Ramos (cell line): ENCODE data around the gene SMAP2.
"Not testable (repeated sequence)": the region's sequence is repeated elsewhere in the genome, so short reads cannot be mapped to it uniquely, and the experiment has no call there.

Experiments used
- in situ Hi-C: fragments of 300-500 bp; cut with MboI; formaldehyde crosslinking; loops from one replicate; pipeline ENCODE4 v1.14.3; 2022; ENCODE audit warnings: low sequenced_read_pairs; ENCODE audit not compliant: unreplicated experiment

The SMAP2 gene

DNA sequence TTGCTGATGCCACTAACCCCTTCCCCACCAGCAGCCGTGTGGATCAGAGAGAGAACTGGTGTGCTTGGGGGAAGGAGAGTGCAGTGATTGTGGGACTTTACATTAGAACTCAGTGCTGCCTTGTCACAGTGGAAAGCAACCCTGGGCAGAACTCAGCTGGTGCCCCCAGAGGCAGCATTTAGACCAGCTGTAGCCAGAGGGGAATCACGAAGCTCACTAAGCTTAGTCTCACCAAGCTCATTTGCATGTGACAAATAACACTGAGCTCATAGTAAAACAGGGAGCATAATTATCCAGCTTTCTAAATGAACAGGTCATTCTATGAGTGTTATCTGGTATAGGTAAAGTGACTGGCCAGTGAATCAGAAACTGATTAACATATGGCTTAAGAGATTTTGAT is 9.8 kb upstream of the SMAP2 start:
- in situ Hi-C loops, result no loop called here

DNA sequence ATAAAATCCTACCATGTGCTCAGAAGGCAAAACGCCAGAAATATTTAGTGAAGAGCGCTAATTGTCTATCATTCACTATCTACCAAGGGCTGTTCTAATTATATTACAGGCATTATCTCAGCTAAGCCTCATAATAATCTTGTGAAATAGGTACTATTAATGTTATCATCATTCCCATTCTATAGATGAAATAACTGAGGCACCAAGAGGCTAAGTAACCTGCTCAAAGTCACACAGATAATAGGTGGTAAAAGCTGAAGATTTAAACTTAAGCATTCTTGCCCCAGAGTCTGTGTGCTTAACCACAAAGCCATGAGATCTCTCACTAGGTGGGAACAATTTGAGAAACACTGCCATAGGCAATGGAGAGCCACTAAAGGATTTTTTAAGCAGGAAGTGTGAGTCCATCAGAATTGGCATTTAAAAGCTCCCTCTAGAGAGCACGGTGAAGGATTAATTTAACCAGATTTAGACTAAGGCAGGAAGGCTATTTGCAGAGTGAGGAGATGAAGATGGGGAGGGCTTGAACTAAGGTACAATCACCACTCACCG is 1.7 kb upstream of the SMAP2 start:
- in situ Hi-C loops, result no loop called here

GRCh38 chr1:40372658-40373322 is 737 bp upstream of the SMAP2 start:
- in situ Hi-C loops, result no loop called here

DNA sequence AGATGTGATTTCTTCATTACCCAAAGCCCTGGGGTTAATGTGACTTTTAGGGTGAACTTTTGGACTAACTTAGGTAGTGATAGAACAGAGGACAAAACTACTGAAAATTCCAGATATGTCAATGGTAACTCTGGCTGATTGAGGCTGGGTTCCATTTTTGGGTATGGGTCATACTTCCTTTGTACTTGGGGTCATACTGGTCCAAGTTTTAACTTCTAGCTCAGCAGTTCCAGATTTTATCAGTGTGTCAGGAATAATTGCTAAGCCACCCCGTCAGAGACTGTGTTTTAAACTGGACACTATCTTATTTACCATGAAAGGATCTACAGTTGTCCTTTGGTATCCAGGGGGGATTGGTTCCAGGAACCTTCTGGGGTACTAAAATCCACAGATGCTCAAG is 4.0 kb downstream of the SMAP2 start:
- in situ Hi-C loops, result no loop called here

DNA sequence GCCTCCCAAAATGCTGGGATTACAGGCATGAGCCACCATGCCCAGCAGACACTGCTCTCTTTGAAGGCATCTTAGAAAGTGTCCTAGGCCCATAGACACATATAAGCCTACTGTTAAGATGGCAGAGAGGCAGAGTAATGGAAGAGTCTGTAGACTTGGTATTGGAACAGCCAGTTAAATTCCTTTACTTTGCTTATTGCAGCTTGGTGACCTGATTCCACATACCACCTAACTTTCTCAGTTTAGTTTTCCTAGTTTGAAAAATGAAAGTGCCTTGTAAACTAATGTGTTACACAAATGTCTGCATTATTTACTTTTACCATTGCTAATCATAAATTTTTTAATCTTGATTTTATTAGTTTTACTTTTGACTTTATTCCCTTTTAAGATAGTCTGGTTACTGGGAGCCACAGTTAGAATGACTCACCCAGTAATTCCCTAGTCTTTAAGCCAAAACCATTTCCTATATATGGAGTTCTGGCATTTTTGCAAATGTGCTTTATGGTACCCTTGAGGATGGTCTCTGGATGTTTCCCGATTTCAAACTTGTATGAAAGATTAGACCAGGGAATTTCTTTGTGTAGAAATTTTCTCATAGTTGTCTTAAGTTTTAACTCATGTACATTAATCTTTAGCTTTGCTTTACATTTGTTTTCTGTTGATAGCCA is 6.4 kb downstream of the SMAP2 start:
- in situ Hi-C loops, result no loop called here

DNA sequence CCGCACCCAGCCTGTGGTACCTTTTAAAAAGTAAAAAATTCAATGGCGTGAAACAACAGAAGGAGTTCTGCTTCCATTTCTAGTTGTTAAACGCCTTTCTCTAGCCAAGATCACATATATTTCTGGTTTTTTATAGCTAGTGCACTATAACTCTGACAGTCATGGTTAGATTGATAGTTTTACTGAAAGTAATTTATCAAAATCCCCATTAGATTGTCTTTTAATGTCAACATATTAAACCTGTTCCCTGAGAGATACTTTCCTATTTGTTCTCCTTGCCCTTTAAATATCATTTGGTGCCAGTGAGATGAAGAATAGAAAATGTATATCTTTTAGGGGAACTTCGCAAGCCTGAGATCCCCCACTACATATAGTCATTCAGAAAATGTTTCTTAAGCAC is 7.3 kb downstream of the SMAP2 start:
- in situ Hi-C loops, result no loop called here

GRCh38 chr1:40381268-40382107 is 8.0 kb downstream of the SMAP2 start:
- in situ Hi-C loops, result no loop called here

- in situ Hi-C loops, result no loop called here
Observed at GRCh38 chr1:40382108-40382460, 8.6 kb downstream of the SMAP2 start.

- in situ Hi-C loops, result no loop called here
Observed at GRCh38 chr1:40382601-40383000, 9.1 kb downstream of the SMAP2 start.

DNA sequence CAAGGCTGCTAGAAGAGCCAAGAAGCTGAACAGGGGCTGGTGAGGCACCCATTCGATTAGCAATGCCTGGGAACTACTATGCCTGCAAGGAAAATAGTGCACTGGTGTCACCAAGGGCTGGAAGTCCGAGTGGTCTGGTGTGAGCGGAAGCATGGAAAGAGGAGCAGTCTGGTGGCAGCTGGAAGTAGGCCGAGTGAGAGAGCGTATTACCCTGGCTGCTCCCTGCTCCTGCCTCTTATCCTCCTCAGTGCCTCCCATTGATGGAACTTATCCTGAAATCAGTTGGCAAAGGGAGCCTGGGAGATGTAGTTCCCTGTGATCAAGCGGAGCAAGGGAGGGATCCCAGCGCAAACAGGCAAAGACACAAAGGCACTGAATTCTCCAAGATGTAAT is 9.6 kb downstream of the SMAP2 start:
- in situ Hi-C loops, result no loop called here

GRCh38 chr1:40383488-40384412 is 10.2 kb downstream of the SMAP2 start:
- in situ Hi-C loops, result no loop called here

DNA sequence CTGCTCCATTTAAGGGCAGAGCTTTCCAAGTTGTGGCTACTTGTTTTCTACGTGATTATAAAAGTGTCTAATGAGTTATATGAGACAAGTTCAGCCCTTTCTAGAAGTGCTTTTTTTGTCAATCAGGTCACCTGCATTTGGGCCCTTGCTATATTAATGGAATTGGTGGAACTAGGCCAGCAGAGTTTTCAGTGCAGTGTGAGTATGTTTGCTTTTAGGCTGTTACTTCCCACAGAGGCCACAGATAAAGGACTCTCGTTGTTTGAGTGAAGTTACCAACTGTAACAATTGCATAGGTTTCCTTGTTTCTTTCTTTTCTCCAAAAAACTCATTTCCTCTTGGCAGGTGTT is 10.9 kb downstream of the SMAP2 start:
- in situ Hi-C loops, result no loop called here

GRCh38 chr1:40384887-40385286 is 11.4 kb downstream of the SMAP2 start:
- in situ Hi-C loops, result no loop called here

DNA sequence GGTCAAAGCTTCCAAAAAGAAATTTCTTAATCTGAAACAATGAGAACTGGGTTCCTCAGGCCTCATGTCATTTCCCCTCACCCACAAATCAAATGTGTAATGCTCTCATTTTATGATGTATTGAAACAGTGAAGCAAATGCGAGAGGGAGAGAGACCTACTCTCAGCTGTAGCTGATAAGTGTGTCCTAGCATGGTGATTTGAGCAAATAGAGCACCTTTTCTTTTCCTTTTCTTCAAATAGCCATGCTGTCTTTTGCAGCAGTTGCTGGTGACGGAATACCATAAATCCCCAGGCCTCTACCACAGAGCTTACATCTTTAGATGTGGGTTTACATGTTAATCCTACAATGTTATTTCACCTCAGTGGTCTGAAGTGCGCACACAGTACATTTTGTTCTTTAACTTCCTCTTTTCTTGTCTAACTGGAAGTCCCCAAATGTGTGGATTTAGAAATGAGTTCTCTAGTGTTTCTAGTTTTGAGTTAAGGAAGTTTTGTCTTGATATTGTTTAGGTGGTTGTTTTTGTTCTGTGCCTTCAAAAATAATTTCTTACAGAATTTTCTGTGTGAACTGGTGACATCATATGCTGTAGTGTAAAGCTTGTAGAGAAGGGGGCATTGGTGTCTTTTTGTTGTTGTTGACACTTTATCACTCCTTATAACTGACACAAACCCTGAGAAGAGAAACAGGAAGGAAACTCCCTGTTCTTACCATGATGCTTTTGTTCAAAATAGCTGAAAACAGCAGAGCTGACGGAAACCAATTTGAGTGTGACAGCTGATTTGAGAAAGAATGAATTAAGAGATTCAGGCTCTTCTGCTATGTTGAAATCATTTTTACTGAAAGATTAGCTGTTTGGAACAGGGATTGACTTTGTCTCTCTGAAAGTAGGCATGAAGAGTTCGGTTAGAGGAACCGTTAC is 12.2 kb downstream of the SMAP2 start:
- in situ Hi-C loops, result no loop called here

- in situ Hi-C loops, result no loop called here
Observed at GRCh38 chr1:40386359-40386723, 12.8 kb downstream of the SMAP2 start.

- in situ Hi-C loops, result no loop called here
Observed at GRCh38 chr1:40386796-40387195, 13.3 kb downstream of the SMAP2 start.

DNA sequence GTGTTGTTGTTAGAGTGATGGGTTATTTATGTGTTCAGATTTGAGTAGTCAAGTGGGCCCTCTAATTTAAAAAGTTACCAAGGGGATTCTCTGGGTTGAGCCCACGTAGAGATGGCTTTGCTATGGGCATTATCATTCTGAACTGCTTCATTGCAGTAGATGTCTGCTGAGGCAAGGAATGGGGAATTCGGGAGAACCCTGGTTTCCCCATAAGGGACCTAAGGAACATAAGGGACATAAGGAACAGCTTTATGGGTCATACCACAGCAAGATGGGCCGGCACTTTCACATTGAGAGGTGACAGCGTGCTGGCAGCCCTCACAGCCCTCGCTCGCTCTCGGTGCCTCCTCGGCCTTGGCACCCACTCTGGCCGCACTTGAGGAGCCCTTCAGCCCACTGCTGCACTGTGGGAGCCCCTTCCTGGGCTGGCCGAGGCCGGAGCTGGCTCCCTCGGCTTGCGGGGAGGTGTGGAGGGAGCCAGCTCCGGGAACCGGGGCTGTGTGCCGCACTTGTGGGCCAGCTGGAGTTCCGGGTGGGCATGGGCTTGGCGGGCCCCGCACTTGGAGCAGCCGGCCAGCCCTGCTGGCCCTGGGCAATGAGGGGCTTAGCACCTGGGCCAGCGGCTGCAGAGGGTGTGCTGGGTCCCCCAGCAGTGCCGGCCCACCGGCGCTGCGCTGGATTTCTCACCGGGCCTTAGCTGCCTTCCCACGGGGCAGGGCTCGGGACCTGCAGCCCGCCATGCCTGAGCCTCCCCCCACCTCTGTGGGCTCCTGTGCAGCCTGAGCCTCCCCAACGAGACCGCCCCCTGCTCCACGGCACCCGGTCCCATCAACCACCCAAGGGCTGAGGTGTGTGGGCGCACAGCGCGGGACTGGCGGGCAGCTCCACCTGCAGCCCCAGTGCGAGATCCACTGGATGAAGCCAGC is 14.1 kb downstream of the SMAP2 start:
- in situ Hi-C loops, result not testable (repeated sequence)
